Activated CD8-positive, alpha-beta memory T cell treated with anti-CD3 and anti-CD28 coated beads, Interleukin-2, amount 50 U/mL, for 24 hours (primary cell): ENCODE data around the gene USP37.

Experiments
- DNase-seq: peaks from one replicate; pipeline ENCODE4 v3.0.0-alpha.2; 2020; ENCODE audit errors: extremely low read depth

The USP37 gene

GRCh38 chr2:218402911-218403411, 165.2 kb downstream of the USP37 start:
- DNase-seq, result no peak

GRCh38 chr2:218402491-218402901, 165.7 kb downstream of the USP37 start:
- DNase-seq, result no peak

GRCh38 chr2:218401890-218402289, 166.3 kb downstream of the USP37 start:
- no peak for DNase-seq

- no peak for DNase-seq
Measured at GRCh38 chr2:218400930-218401881, 166.9 kb downstream of the USP37 start.
